Activated naive CD4-positive, alpha-beta T cell treated with Interleukin-2 at 50 U/mL for 16 hours (primary cell): ENCODE results near the gene CNTNAP2.
"Not testable (repeated sequence)": the region's sequence is repeated elsewhere in the genome, so short reads cannot be mapped to it uniquely, and the experiment has no call there.

Source experiments
- DNase-seq: peaks from one replicate; pipeline ENCODE4 v3.0.0-alpha.2; 2020

The CNTNAP2 gene

DNA sequence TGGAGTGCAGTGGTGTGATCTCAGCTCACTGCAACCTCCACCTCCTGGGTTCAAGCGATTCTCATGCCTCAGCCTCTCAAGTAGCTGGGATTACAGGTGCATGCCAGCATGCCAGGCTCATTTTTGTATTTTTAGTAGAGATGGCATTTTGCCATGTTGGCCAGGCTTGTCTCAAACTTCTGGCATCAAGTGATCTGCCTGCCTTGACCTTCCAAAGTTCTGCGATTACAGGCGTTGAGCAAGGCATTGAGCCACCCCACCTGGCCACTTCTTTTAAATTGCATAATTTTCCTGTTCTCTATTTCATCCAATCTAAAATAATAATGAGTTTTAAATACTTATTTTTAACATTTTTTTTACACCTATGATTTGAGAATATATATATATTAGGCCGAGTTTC, 1961.5 kb downstream of the CNTNAP2 start:
- not testable (repeated sequence) for DNase-seq

DNA sequence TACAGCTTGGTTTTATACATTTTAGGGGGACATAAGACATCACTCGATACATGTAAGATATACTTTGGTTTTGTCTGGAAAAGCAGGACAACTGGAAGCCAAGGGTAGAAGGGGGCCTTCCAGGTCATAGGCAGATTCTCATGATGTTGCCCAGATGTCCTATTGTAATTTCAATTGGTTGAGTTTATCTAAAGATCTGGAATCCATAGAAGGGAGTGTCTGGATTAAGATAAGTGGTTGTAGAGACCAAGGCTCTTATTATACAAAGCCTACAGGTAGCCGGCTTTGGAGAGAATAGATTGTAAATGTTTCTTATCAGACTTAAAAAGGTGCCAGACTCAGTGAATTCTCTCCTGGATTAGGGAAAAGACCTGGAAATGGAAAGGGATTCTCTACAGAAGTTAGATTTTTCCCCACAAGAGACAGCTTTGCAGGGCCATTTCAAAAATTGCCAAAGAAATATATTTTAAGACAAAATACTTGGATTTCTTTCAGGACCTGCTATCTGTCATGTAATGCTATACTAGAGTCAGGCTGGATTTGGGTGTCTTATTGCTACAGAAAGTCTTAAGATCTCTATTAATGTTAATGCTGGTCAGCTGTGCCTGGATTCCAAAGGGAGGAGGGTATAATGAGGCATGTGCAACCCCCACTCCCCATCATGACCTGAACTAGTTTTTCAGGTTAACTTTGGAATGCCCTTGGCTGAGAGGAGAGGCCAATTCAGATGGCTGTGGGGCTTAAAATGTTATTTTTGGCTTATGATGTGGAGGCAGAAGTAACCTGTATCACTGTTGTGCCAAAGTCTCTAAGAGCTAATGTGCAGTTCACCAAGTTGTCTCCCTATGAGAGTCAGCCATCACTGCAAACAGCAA, 1962.8 kb downstream of the CNTNAP2 start:
- DNase-seq, result no peak

GRCh38 chr7:148083448-148083847, 1966.8 kb downstream of the CNTNAP2 start:
- no peak for DNase-seq

DNA sequence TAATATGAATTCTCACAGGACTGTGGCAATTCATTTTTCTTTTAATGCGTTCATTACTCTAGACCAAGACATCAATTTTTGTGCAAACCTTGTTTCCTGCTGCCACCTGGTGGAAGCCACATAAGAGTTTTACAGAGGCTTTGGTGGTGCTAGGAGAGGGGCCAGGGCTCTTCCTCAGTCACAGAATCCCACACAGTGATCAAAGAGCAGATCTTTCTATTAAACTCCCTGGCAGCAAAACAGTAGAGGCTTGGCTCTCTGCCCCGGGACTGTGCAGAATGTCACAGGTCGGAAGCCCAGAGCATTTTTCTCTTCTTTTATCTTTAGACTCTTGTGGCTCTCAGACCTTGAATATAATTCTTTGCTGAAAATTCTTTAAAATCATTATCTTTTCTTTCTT, 1967.5 kb downstream of the CNTNAP2 start:
- no peak for DNase-seq

DNA sequence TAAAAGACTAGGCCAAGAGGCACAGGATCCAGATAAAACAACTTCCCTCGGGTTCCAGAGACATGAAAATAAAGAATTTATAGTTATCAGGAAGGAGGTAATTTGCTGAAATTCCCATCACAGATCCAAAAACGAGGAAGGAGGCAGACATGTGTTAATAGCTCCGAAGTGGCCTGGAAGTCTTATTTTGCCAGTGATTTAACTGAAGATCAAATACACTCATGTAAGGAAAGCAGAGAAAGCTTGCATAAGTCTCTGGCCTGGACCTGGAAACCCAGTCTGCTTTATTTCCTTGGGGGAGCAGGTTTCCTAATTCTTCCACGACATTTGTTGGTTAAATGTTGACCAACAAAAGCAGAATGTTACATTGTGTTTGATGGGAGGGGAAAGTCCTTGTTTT, 1975.3 kb downstream of the CNTNAP2 start:
- no peak for DNase-seq

GRCh38 chr7:148093375-148094166, 1977.0 kb downstream of the CNTNAP2 start:
- no peak for DNase-seq

DNA sequence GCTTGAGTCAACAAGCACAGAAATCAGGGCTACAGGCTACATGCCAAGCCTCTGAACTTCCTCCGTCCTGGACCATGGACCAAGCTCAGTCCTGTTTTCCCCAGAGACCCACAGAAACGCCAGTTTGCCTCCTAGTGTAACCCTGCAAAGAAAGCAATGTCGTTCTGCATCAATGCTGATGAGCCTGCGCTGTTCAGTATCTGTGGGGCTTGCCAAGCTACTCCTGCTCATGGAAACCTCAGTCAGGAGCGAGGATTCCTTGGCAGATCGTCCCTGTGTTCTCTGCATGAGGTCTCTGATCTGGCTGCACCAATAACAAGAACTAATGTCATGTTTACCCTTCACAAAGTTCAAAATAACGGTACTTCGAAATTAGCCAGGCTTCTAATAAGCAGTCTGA, 1978.5 kb downstream of the CNTNAP2 start:
- no peak for DNase-seq

GRCh38 chr7:148104136-148104716, 1987.6 kb downstream of the CNTNAP2 start:
- no peak for DNase-seq

- no peak for DNase-seq
Observed at GRCh38 chr7:148104924-148105323, 1988.3 kb downstream of the CNTNAP2 start.

DNA sequence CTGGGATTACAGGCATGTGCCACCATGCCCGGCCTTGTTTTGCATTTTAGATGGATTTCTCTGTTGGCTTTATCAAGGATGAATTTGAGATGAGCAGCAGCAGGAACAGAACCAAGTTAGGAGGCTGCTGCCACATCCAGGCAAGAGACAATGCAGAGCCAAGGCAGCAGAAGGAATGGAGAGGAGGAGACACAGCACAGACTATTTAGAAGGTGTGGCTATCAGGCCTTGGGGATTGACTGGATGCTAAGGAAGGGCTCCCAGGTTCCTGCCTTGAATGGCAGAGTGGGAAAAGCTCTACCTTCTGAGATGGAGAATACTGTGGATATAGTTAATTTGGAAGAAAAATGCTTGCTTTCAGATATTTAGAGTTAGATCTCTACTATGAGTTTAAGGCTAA, 1989.3 kb downstream of the CNTNAP2 start:
- no peak for DNase-seq

GRCh38 chr7:148107443-148108127, 1991.0 kb downstream of the CNTNAP2 start:
- no peak for DNase-seq

DNA sequence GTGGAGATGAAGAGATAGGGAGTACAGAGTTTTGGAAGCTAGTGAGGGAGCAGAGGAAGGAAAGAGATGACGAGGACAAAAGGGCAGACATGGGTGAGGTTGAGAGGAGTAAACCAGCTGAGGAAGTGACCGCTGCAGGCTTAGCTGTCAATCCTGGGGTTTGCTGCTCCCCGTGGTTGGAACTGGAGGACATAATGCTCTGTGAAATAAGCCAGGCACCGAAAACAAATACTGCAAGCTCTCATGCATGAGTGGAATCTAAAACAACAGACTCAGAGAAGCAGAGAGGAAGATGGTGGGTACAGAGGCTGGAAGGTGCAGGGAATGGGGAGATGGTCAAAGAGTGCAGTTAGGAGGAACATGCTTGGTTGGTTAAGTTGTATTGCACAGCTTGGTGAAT, 1991.8 kb downstream of the CNTNAP2 start:
- DNase-seq, result no peak

- DNase-seq, result no peak
Observed at GRCh38 chr7:148110097-148110868, 1993.7 kb downstream of the CNTNAP2 start.

DNA sequence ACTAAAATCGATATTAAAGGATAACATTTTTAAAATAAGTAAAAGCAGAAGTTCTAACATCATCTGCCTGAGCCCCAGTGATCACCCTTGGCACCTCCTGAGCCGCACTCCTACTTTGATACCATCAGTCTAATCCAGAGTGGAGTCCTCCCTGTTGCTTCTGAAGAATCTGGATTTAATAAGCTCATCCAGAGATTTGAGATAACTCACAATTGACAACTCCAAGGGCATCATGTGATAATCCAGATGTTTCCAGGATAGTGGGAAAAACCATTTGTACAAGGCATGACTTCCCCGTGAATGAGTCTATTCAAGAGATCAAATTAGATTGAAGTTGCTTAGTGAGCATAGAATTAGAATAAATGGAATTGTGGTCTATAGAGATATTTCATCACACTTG, 1998.2 kb downstream of the CNTNAP2 start:
- DNase-seq, result no peak

DNA sequence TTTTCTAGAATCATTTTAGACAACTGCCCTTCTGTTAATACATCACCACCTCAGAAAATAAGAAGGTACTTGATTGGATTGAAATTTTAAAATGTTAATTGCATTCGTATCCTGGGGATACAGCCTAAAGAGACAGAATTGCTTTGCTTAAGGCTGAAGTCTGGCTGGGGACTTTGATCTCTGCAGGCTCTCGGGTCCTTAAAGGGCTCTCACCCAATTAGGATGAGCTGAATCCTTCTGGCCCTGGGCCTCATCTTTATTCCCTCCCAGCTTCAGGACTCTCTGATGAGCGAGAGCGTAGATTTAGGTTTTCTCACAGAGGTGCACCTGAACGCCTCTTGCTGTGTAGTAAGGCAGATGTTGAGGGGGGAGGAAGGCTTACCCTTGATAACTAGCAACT, 1998.7 kb downstream of the CNTNAP2 start:
- no peak for DNase-seq

- DNase-seq, result no peak
Observed at GRCh38 chr7:148116195-148116594, 1999.6 kb downstream of the CNTNAP2 start.

GRCh38 chr7:148116829-148117403, 2000.3 kb downstream of the CNTNAP2 start:
- no peak for DNase-seq

GRCh38 chr7:148118371-148118770, 2001.8 kb downstream of the CNTNAP2 start:
- DNase-seq, result no peak

DNA sequence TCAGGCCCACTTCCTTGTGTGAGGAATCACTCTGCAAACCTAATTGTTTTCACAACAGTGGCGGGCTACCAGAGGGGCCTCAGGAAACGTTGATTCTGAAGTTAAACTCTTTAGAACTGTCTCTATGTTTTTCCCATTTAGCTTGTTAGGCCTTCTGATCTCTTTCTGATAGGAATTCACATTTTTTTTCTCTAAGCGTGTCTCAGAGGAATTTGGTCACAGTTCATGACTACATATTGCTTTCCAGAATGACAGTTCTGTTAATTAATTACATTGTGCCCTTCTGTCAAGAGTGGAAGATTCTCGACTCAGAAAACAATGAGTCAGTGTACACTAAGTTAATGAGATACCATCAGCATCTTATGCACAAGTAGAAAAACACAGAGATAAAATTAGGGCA, 2004.8 kb downstream of the CNTNAP2 start:
- DNase-seq, result no peak

DNA sequence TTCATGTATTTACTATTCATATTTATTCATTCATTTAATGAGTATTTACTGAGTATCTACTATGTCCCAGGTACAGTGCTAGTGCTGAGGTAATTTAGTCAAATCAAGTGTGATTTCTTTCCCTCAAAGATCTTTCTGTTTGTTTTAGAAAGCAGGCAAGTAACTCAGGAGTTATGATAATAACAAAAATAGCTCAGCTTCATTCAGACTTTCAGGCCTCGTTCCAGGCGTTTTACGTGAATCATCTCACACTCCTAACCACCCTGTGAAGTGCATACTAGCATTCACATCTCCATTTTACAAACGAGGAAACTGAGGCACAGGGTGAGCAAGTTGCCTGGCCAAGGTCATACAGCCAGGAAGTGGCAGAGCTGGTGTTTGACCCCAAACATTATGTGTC, 2005.2 kb downstream of the CNTNAP2 start:
- DNase-seq, result no peak

GRCh38 chr7:148124477-148124876, 2007.9 kb downstream of the CNTNAP2 start:
- no peak for DNase-seq

DNA sequence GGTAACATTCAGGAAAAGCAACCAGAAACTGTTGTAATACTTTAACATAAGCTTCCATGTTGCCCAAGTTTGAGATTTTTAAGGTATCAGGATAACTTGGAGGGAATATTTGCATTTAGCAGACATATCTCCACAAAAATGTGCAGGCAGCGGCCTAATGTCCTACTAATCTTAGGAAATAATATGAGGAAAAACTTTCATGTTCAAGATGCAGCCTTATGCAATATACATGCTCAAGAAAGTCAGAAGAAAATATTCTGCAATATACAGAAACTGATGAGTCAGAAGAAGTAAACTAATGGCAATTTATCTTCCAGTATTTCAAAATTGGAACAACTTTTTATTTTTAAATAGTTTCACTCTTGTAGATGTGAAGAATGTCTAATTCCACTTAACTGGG, 2010.8 kb downstream of the CNTNAP2 start:
- DNase-seq, result no peak
